HG03097 (cell line): ENCODE data around the gene CAPG.
"Not testable (repeated sequence)": the region's sequence is repeated elsewhere in the genome, so short reads cannot be mapped to it uniquely, and the experiment has no call there.

ENCODE experiments used
- ATAC-seq: cut with Tn5 transposase; IDR thresholded peaks from one replicate; pipeline ENCODE4 v1.9.1; 2021; ENCODE audit not compliant: unreplicated experiment, low FRiP score

Gene CAPG

GRCh38 chr2:85399183-85399455 lies 11.0 kb downstream of the CAPG start:
- ATAC-seq, result no peak

- no peak for ATAC-seq
Measured at GRCh38 chr2:85398426-85399182, 11.6 kb downstream of the CAPG start.

GRCh38 chr2:85397925-85398331 lies 12.2 kb downstream of the CAPG start:
- ATAC-seq, result no peak

DNA sequence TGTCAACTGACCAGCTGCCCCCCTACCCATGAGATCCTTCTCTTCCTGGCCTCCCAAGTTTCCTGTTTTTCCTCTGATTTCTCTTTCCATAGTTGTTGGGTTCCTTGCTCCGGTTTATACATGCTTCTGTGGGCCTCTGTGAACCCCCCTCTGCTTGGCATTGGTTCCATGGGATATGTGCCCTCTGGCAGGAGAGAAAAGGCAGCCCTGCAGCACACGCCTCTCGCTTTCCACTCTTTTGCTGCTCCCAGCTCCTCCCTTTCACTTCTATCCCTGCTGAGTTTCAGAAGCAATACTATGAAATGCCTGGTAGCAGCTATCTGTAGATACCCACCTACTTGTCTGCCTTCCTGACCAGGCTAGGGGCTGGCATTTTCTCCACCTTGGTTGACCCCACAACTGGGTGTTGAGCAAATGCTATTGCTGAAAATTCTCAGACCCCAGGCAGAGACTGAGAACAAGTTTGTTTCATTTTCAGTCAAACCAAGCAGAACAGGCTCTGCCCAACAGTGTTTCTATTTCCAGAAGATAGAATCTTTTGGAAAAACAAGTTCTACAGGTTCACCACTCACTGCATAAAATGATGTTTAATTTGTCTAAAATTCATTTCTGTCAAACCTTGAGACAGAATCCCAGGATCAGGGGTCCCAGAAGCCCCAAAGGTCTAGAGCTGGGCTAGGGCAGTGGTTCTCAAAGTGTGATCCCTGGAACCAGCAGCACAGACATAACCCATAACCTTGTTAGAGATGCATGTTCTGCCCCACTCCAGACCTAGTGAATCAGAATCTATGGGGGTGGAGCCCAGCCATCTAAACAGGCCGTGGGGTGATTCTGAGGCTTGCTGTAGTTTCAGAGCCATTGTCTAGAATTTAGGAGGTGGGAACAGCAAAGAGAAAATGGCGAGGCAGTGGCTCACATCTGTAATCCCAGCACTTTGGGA lies 13.4 kb downstream of the CAPG start:
- ATAC-seq, result no peak

DNA sequence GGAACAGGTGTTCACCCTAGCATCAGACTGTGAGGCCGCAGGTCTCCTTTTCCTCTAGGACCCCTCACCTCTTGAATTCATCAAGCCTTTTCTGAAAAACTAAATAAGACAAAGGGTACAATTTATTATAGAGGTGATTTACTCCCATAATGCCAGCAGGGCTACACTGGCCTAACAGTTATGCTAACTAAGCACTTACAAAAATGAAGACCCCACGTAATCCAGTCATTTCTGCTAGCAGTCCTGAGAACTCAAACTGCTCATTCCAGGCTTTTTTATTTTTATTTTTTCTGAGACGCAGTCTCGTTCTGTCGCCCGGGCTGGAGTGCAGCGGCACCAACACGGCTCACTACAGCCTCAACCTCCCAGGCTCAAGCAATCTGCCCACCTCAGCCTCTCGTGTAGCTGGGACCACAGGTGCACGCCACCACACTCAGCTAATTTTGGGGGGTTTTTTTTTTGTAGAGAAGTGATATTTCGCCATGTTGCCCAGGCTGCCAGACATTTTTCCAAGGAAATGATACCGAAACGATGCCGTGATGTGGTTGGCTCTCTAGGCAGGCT lies 14.2 kb downstream of the CAPG start:
- ATAC-seq, result no peak

GRCh38 chr2:85394976-85395375 lies 15.2 kb downstream of the CAPG start:
- no peak for ATAC-seq

GRCh38 chr2:85394261-85394681 lies 15.9 kb downstream of the CAPG start:
- ATAC-seq, result no peak

- ATAC-seq, result no peak
Measured at GRCh38 chr2:85393836-85394235, 16.3 kb downstream of the CAPG start.

DNA sequence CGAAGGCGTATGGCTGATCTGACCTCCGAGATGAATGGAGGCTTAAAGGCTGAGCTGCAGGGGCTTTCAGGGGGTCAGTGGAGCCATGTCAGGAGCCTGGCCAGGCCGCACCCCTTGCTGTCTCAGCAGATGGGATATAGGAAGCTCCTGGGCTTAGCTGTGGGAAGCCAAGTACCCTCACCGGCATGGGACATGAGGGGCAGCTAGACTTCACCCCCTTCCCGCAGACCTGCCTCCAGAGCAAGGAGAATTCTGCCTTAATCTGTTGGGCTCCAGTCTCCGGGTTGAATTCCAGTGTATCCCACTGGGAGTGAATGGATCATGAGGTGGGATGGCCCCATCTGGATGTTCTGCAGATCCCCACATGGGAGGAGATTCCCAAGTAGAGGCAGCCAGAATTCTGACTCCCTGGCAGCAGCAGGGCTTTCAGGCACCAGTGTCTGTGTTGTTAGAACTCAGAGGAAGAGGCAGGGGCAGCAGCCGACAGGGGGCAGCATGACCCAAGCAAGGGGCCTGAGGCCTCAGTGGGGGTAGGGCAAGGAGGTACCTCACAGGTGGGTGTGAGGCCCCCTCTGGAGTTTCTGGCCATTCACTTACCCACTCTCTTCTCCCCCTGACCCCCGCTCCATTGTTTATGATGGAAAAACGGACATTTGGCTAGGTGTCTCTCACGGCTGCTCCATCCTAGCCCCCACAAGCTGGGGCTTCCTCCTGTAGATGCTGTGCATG lies 19.1 kb downstream of the CAPG start:
- no peak for ATAC-seq

GRCh38 chr2:85388878-85389538 lies 21.2 kb downstream of the CAPG start:
- ATAC-seq, result no peak

DNA sequence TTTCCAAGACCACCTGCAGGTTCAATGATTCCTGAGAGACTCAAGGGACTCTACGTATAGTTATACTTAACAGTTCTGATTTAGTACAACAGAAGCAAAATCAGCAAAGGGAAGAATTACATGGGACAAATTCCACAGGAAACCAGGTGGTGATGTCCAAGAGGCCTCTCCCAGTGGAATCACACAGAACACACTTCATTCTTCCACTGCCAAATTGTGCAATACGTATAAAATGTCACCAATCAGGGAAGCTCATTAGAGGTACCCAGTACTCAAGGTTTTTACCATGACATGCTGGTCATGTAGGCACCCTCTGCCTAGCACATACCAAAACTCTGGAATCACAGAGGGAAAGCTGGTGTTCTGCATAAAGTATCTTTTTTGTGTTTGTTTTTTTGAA lies 22.4 kb downstream of the CAPG start:
- no peak for ATAC-seq

DNA sequence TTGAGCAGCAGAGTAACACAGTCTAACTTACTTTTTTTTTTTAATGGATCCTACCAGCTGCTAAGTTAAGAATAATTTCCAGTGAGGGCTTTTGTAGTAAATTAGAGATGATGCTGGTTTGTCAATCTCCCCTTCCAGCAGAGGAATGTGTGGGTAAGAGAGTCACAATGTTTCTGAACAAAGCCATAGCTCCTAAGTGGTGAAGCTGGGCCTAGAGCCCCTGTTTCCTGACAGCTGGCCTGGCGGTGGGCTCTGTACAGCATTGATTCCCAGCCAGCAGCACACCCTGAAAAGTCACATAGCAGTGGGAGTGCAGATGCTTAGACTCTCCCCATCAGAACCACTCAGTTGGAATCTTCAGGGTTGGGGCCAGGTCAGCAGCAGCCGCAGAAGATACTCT lies 24.4 kb downstream of the CAPG start:
- ATAC-seq, result no peak

DNA sequence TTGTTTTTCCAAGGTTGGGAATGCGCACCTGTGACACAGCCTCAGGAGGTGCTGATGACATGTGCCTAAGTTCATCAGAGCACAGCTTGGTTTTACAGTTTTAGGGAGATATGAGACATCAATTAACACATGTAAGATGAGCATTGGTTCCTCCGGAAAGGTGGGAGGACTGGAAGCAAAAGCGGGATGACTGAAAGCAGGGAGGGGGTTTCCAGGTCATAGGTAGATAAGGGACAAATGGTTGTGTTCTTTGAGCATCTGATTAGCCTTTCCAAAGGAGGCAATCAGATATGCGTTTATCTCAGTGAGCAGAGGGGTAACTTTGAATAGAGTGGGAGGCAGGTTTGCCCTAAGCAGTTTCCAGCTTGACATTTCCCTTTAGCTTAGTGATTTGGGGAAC lies 26.3 kb downstream of the CAPG start:
- no peak for ATAC-seq

DNA sequence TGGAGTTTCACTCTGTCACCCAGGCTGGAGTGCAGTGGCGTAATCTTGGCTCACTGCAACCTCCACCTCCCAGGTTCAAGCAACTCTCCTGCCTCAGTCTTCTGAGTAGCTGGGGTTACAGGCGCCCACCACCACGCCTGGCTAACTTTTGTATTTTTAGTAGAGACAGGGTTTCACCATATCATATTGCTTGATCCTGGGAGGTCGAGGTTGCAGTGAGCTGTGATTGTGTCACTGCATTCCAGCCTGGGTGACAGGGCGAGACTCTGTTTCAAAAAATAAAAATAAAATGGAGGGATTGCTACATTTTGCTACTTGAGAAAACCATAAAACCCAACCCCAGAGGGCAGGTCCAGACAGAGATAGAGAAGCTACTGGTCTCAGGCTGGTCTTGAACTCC lies 27.0 kb downstream of the CAPG start:
- ATAC-seq, result not testable (repeated sequence)

GRCh38 chr2:85380048-85380447 lies 30.1 kb downstream of the CAPG start:
- ATAC-seq, result no peak

DNA sequence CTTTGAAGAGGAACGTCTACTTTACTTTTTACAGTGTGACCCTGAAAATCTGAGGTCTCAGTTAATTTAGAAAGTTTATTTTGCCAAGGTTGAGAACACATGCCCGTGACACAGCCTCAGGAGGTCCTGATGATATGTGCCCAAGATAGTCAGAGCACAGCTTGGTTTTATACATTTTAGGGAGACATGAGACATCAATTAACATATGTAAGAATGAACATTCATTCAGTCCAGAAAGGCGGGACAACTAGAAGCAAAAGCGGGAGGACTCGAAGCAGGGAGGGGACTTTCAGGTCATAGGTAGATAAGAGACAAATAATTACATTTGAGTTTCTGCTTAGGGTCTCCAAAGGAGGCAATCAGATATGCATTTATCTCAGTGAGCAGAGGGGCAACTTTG lies 31.9 kb downstream of the CAPG start:
- ATAC-seq, result no peak

DNA sequence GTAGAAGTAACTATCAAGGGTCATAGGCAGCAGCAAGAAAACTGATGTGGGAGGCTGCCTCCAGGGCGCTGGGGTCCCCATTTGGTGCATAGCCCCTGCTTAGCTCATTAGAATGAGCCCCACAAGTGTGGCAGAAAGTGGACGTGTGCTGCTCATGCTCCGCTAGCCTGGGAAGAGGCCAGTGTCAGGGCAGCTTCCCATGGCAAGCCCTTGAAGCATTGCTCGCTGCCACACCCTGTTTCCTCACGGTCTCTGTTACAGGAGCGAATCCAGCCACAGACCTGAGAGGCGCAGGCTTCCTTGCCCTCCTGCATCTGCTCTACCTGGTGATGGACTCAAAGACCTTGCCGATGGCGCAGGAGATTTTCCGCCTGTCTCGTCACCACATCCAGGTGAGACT lies 33.1 kb downstream of the CAPG start:
- ATAC-seq, result no peak

DNA sequence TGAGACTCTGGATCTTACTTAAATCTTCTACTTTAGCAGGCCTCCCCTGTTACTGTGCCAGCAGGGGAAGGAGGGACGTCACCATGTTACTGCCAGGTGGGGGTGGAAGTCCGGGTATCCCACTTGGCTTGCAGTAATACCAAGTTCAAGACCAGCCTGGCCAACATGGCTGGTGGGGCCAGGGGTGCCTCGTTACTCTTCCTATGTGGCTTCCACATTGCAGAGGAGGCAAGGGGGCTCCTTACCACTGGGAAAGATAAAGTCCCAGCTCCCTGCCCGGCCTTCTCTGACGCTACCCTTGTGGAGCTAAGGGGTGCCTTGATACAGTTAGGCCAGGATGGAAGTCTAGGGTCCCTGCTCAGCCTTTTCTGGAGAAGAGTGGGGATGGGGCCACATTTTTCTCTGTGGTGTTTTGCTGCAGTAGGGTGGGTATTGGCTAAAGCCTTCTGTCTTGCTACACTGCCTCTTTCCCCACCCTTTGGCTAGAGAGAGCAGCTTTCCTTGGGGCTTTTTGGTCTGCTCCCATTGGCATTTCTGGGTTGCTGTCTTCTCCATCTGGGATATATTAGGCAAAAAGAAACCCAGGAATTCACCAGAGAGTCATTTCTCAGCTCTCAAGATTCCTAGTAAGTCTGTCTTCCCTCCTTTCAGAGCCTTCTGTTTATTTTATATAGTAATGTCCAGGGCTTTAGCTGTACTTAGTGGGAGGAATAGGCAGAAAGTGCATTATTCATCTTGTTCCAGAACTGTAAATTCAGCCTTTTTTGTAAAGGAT lies 33.7 kb downstream of the CAPG start:
- no peak for ATAC-seq

- no peak for ATAC-seq
Measured at GRCh38 chr2:85371045-85371444, 39.1 kb downstream of the CAPG start.

- ATAC-seq, result no peak
Measured at GRCh38 chr2:85369500-85369899, 40.7 kb downstream of the CAPG start.
